Neutrophil (primary cell): ENCODE measurements around the gene LRBA.

ENCODE experiments used
- H3K27ac ChIP-seq: fragments of 200-600 bp; sonication (generic); 2 replicates; pipeline ENCODE4 v1.5.1; 2016; ENCODE audit warnings: mild to moderate bottlenecking, moderate library complexity
- H3K27me3 ChIP-seq: fragments of 200-600 bp; sonication (generic); 2 replicates; pipeline ENCODE4 v1.6.0; 2016; ENCODE audit warnings: mild to moderate bottlenecking
- H3K36me3 ChIP-seq: fragments of 200-600 bp; sonication (generic); 2 replicates; pipeline ENCODE4 v1.5.1; 2017
- H3K4me1 ChIP-seq, 2 experiments: fragments of 200-600 bp in 1 of 2; sonication (generic) in 1 of 2; 1 replicate in 1 of 2; 2 replicates in 1 of 2; pipeline versions ENCODE4 v1.5.1 to v1.6.1; 2013 to 2016; ENCODE audit warnings: low read depth in 1 of 2, low read length in 1 of 2, mild to moderate bottlenecking in 1 of 2, moderate library complexity in 1 of 2; ENCODE audit not compliant: control insufficient read depth in 1 of 2, insufficient read depth in 1 of 2
- H3K4me3 ChIP-seq, 2 experiments: fragments of 200-600 bp in 1 of 2; sonication (generic) in 1 of 2; 1 replicate in 1 of 2; 2 replicates in 1 of 2; pipeline ENCODE4 v1.5.1; 2013 to 2016; ENCODE audit warnings: low read depth in 1 of 2, low read length in 1 of 2, mild to moderate bottlenecking in 1 of 2, moderate library complexity in 1 of 2
- H3K9me3 ChIP-seq: fragments of 200-600 bp; sonication (generic); 2 replicates; pipeline ENCODE4 v1.5.1; 2016
- CTCF ChIP-seq: fragments of 200-600 bp; sonication (generic); IDR thresholded peaks from 2 replicates; pipeline ENCODE4 v1.5.1; 2016; ENCODE audit warnings: antibody characterized with exemption

Gene LRBA

DNA sequence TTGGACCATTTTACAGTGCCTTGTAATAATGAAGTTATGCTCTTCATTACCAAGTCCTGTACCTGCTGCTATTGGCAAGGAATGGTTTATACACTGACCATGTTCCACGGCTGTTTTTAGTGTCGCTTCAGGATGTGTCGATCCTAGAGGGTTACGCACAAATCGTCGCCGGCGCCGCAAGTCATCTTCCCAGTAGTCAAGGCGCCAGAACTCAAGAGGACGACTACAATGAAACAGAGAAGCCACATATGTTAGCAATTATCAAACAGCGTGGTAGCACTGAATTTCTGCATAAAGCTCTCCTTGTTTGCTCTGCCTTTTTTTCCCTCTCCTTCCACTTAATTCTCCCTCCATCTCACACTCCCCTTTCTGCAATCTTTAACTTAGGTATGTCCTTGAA is 416.2 kb downstream of the LRBA start:
- Histone ChIP-seq H3K4me1 (no peaks in the 10 kb centered on the region), H3K4me3 (no peak overlapping the region), H3K36me3 (no peaks in the 10 kb centered on the region), H3K9me3 (no peaks in the 10 kb centered on the region), H3K27ac (no peak overlapping the region), H3K27me3 (no peaks in the 10 kb centered on the region)
- no peak for TF ChIP-seq CTCF

DNA sequence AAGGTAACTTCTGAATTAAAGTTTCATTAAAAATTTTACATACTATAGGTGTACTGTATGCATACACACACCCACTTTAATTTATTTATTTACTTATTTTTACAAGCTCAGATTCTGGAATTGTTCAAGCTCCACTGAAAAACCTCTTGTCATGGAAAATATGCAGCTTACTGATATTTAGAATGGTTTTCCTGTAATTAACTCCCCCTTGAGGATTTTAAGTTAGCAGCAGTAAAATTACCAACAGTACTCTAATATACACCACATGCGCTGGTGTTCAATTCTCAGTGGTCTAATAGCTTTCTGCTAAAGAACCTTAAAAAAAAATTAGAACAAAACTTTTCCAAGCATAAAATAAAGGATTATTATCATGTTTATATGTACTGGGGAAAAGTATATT is 421.1 kb downstream of the LRBA start:
- Histone ChIP-seq H3K4me3 (no peak overlapping the region), H3K4me1 (no peaks in the 10 kb centered on the region), H3K9me3 (no peaks in the 10 kb centered on the region), H3K27ac (no peak overlapping the region), H3K27me3 (no peaks in the 10 kb centered on the region), H3K36me3 (no peaks in the 10 kb centered on the region)
- no peak for TF ChIP-seq CTCF

DNA sequence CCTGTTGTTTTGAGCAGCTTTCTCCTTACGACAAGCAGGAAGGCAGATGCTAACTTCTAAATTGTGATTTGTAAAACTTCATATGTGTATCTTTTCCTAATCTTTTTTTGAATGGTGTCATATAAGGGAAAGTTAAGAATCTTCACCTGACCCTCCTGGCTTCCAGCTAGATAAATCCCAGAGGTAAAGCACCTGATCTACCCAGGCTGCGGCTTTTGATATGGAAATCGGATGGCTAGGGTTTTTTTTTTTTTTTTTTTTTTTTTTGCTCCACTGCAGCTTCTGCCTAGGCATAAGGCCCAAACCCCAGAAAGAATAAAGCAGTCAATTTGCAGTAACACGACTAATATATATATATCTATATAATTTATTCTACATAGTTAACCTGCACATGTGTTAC is 423.2 kb downstream of the LRBA start:
- H3K36me3 ChIP-seq, result no peaks in the 10 kb centered on the region
- no peak overlapping the region for H3K4me3 ChIP-seq
- no peaks in the 10 kb centered on the region for H3K4me1 ChIP-seq
- H3K27ac ChIP-seq, result no peak overlapping the region
- no peaks in the 10 kb centered on the region for H3K9me3 ChIP-seq
- no peak for TF ChIP-seq CTCF
- no peaks in the 10 kb centered on the region for H3K27me3 ChIP-seq

DNA sequence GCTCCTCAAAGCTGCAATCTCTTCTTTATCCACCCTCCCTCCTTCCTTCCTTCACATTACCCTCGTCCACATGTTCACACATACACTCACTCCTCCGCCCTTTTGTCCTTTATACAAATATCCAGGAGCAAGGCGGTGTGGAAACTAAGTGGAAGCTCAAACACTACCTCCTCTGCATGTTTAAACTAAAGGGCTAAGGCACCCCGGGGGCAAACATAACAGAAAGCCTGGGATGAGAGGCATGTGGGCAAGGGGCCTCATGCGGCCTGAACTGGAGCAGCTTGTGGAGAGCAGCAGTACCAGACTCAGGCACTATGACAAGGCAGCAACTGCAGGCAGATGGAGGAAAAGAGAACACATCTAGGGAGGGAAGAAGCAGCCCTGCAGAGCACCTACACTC is 423.7 kb downstream of the LRBA start:
- no peaks in the 10 kb centered on the region for H3K4me1 ChIP-seq
- H3K27me3 ChIP-seq, result no peaks in the 10 kb centered on the region
- no peaks in the 10 kb centered on the region for H3K9me3 ChIP-seq
- TF ChIP-seq CTCF, result no peak
- H3K36me3 ChIP-seq, result no peaks in the 10 kb centered on the region
- no peak overlapping the region for H3K4me3 ChIP-seq
- no peak overlapping the region for H3K27ac ChIP-seq

DNA sequence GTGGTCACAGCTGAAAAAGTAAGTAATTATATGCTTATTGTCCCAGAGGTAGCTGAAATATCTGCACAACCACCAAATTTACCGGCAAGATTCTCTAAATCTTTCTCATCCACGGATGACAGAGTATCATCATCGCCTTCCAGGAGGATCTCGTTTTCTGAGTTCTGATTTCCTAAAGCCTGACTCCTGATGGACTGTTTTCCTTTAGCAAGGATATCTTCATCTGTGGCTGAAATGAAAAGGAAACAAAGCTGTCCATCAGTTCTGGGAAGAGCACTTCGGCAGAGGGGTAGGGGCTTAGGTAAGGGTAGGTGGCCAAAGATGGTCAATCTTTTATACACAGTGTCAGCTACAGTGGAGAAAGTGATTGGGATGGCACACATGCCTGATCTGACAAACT is 424.5 kb downstream of the LRBA start:
- TF ChIP-seq CTCF, result no peak
- no peak overlapping the region for H3K27ac ChIP-seq
- no peaks in the 10 kb centered on the region for H3K4me1 ChIP-seq
- H3K9me3 ChIP-seq, result no peaks in the 10 kb centered on the region
- no peaks in the 10 kb centered on the region for H3K36me3 ChIP-seq
- H3K27me3 ChIP-seq, result no peaks in the 10 kb centered on the region
- no peak overlapping the region for H3K4me3 ChIP-seq

- no peak for TF ChIP-seq CTCF
- no peak overlapping the region for H3K4me3 ChIP-seq
Observed at GRCh38 chr4:150589157-150589556, 425.9 kb downstream of the LRBA start.

More at GRCh38 chr4:150589157-150589556, 425.9 kb downstream of the LRBA start:
- no peaks in the 10 kb centered on the region for H3K9me3 ChIP-seq
- no peaks in the 10 kb centered on the region for H3K4me1 ChIP-seq
- no peak overlapping the region for H3K27ac ChIP-seq
- H3K36me3 ChIP-seq, result no peaks in the 10 kb centered on the region
- no peaks in the 10 kb centered on the region for H3K27me3 ChIP-seq
